Nephron progenitor cell (in vitro differentiated cells): ENCODE results near the gene HDAC4.

Source experiments
- DNase-seq: peaks from one replicate; pipeline ENCODE4 v3.0.0; 2021
- H3K27ac Mint-ChIP-seq: 2 replicates; pipeline ENCODE4 v1.8.0; 2021; ENCODE audit warnings: mild to moderate bottlenecking, moderate library complexity, mixed read lengths
- H3K27me3 Mint-ChIP-seq: 2 replicates; pipeline ENCODE4 v1.8.0; 2021; ENCODE audit warnings: mild to moderate bottlenecking, low read depth, mixed read lengths; ENCODE audit not compliant: poor library complexity
- H3K36me3 Mint-ChIP-seq: 2 replicates; pipeline ENCODE4 v1.8.0; 2021; ENCODE audit warnings: low read depth, mixed read lengths
- H3K4me1 Mint-ChIP-seq: 2 replicates; pipeline ENCODE4 v1.8.0; 2021; ENCODE audit warnings: mixed read lengths
- H3K4me3 Mint-ChIP-seq: 2 replicates; pipeline ENCODE4 v1.8.0; 2021; ENCODE audit warnings: mild to moderate bottlenecking, moderate library complexity, mixed read lengths
- H3K9me3 Mint-ChIP-seq: 2 replicates; pipeline ENCODE4 v1.8.0; 2021; ENCODE audit warnings: mild to moderate bottlenecking, moderate library complexity, mixed read lengths
- CTCF ChIP-seq: fragments of 200-600 bp; sonication (generic); IDR thresholded peaks from 2 replicates; pipeline ENCODE4 v1.5.0; 2021; ENCODE audit warnings: antibody characterized with exemption

HDAC4 gene

GRCh38 chr2:239035997-239036731, 364.7 kb downstream of the HDAC4 start:
- Mint-ChIP-seq H3K4me1 (peaks cover 23% of the 10 kb centered on the region), H3K27me3 (peaks cover 16% of the 10 kb centered on the region), H3K27ac (no peak overlapping the region), H3K9me3 (peaks cover 12% of the 10 kb centered on the region), H3K36me3 (no peaks in the 10 kb centered on the region), H3K4me3 (no peak overlapping the region)
- no peak for DNase-seq
- no peak for TF ChIP-seq CTCF

DNA sequence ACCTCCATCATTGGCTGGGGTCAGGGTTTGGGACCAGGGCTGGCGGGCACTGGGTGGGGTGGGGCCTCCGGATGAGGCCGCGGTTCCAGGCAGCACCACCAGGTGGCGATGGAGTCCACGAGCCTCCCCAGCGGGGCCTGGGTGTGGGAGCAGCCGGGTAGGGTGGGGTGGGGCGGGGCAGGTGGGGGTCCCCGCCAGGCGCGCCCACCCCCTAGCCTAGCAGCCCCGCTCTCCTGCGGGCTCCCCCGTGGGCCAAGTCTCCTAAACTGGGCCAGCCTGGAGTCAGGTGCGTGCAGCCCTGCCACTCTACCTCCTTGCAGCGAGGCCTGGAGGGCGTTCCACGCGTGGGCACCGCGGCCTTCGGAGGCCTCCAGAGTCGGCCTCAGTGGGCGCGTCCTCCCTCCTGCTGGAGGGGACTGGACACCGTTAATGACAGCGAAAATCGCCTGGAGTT, 365.4 kb downstream of the HDAC4 start:
- TF ChIP-seq CTCF: peak; percentile 86
- peaks cover 17% of the 10 kb centered on the region for H3K4me1 Mint-ChIP-seq
- DNase-seq: peak; percentile 82
- H3K36me3 Mint-ChIP-seq: no peaks in the 10 kb centered on the region
- H3K4me3 Mint-ChIP-seq: no peak overlapping the region
- peaks cover 12% of the 10 kb centered on the region for H3K9me3 Mint-ChIP-seq
- no peak overlapping the region for H3K27ac Mint-ChIP-seq
- H3K27me3 Mint-ChIP-seq: peaks cover 22% of the 10 kb centered on the region

DNA sequence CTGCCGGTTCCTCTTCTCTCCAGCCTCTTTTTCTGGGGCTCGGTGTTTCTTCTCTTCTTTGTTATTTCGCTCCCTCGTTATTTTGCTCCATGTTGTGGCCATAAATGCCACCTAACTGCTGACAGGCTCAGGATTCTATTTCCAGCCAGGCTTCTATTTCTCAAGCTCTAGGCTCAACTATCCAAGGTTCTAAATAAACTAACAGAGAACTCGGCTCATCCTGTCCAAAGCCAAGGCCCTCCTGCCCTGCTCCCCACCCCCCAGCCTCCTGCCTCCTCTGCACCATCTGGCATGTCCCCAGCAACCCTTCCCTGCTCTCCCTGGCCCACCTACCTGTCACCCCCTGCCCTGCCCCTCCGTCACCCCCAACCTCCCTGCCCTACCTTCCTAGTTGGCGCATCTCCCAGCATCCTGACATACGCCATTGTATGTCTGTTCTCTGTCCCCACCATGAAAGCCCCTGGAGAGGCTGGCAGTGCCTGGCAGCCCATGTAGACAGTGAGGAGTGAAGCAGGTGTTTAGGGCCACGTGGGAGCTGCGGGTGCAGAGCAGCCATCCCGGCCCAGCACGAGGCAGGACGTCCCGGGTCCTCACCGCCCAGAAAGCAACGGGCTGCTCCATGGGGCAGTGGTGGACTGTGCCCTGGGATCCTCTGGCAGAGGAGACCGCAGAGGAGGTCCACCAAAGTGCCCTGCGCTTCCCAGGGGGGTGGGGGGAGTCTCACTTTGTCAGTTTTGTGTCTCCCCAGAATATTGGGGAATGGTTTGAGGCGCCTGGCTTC, 366.1 kb downstream of the HDAC4 start:
- peaks cover 12% of the 10 kb centered on the region for H3K9me3 Mint-ChIP-seq

DNA sequence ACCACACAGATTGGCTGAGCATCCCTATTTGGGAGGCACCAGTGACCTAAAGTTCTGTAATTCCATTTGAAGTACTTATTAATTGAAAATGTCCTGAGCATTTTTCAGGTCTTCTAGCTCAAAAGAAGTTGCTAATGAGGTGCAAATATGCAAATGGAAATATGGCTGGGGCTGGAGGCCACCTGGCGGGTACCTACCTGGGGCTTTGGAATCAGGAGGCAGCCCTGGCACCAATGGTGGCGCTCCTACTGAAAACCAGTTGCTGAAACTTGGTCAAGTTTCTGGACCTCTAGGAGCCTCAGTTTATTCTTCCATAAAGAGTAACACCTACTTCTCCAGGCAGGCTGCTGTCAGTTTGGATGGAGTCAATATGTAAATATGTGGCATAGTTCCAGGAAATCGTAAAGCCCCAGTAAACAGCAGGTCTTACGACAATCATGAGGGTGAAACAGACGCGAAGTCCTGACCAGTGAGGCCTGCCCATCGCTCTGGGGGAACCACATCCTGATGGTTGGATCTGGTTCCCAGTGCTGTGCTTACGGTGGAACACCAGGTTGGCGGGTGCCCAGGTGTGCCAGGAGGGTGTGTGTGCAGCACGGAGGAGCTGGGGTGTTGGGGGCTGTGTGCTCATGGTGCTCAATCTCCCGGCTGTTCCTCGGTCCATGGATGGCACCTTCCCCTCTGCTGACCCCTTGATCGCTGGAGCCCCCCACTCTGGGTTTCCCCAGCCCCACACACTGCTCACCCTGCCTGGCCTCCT, 366.8 kb downstream of the HDAC4 start:
- H3K27me3 Mint-ChIP-seq: peaks cover 31% of the 10 kb centered on the region
- H3K36me3 Mint-ChIP-seq: no peaks in the 10 kb centered on the region
- H3K9me3 Mint-ChIP-seq: peaks cover 12% of the 10 kb centered on the region
- H3K4me1 Mint-ChIP-seq: peaks cover 6% of the 10 kb centered on the region
- no peak for TF ChIP-seq CTCF
- no peak overlapping the region for H3K4me3 Mint-ChIP-seq
- H3K27ac Mint-ChIP-seq: no peak overlapping the region
- DNase-seq: no peak

More for the DNA sequence above, 366.1 kb downstream of the HDAC4 start:
- H3K27ac Mint-ChIP-seq: no peak overlapping the region
- TF ChIP-seq CTCF: no peak
- peaks cover 14% of the 10 kb centered on the region for H3K4me1 Mint-ChIP-seq
- no peaks in the 10 kb centered on the region for H3K36me3 Mint-ChIP-seq
- DNase-seq: no peak
- H3K27me3 Mint-ChIP-seq: peaks cover 25% of the 10 kb centered on the region
- H3K4me3 Mint-ChIP-seq: no peak overlapping the region

DNA sequence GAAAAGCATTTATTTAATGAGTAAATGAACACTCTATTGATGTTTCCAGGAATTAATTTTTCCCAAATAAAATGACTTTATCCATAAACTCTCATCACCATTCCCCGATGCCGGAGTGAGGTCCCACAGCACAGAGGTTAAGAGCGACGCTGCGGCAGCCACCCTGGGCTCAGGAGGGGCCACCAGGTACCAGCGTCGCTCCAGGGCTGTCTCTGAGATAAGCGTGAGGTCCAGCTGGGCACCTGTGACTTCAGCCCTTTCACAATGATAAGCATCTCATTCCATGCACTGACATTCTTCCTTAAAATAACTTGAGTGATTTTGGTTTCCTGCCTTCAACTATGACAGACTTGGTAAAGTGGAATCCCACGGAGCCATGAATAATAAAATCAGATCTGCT, 370.9 kb downstream of the HDAC4 start:
- peaks cover 21% of the 10 kb centered on the region for H3K4me1 Mint-ChIP-seq
- H3K36me3 Mint-ChIP-seq: no peaks in the 10 kb centered on the region
- H3K4me3 Mint-ChIP-seq: no peak overlapping the region
- H3K9me3 Mint-ChIP-seq: peaks cover 12% of the 10 kb centered on the region
- no peak overlapping the region for H3K27ac Mint-ChIP-seq
- H3K27me3 Mint-ChIP-seq: peaks cover 27% of the 10 kb centered on the region
- DNase-seq: no peak
- no peak for TF ChIP-seq CTCF
